OCI-LY1 (cell line): Measurements from ENCODE around the gene VWA8.

Experiments
- H2AFZ ChIP-seq: fragments of 200-600 bp; sonication (generic), shearing (Covaris generic); 2 replicates; pipeline ENCODE4 v1.6.0; 2014; ENCODE audit warnings: antibody characterized with exemption, mild to moderate bottlenecking, low read length
- H3F3A ChIP-seq: fragments of 200-600 bp; sonication (generic), shearing (Covaris generic); 2 replicates; pipeline ENCODE4 v1.6.0; 2014; ENCODE audit warnings: mild to moderate bottlenecking, antibody characterized with exemption, low read length, moderate library complexity; ENCODE audit not compliant: insufficient read depth
- H3K27ac ChIP-seq: fragments of 200-600 bp; sonication (generic); 2 replicates; pipeline ENCODE4 v1.5.1; 2014; ENCODE audit warnings: low read length, mixed run types, mild to moderate bottlenecking, low read depth; ENCODE audit not compliant: poor library complexity, severe bottlenecking
- H3K27me3 ChIP-seq: fragments of 200-600 bp; sonication (generic); 2 replicates; pipeline ENCODE4 v1.6.0; 2014; ENCODE audit warnings: antibody characterized with exemption, mild to moderate bottlenecking, low read length, moderate library complexity; ENCODE audit not compliant: insufficient read depth
- H3K36me3 ChIP-seq: fragments of 200-600 bp; sonication (generic); 2 replicates; pipeline ENCODE4 v1.6.1; 2014; ENCODE audit warnings: mild to moderate bottlenecking, antibody characterized with exemption, low read length, moderate library complexity, mixed read lengths; ENCODE audit not compliant: insufficient read depth
- H3K4me1 ChIP-seq: fragments of 200-600 bp; sonication (generic); 2 replicates; pipeline ENCODE4 v1.5.1; 2014; ENCODE audit warnings: mild to moderate bottlenecking, low read length, moderate library complexity; ENCODE audit not compliant: insufficient read depth, severe bottlenecking
- H3K4me2 ChIP-seq: fragments of 200-600 bp; sonication (generic), shearing (Covaris generic); 2 replicates; pipeline ENCODE4 v1.6.1; 2014; ENCODE audit warnings: low read length
- H3K4me3 ChIP-seq: fragments of 200-600 bp; sonication (generic); 2 replicates; pipeline ENCODE4 v1.5.1; 2014; ENCODE audit warnings: low read length, low read depth, mild to moderate bottlenecking, mixed read lengths; ENCODE audit not compliant: poor library complexity, severe bottlenecking
- H3K79me2 ChIP-seq: fragments of 200-600 bp; shearing (Covaris generic); 2 replicates; pipeline ENCODE4 v1.6.1; 2016; ENCODE audit warnings: mixed run types, low read length, mixed read lengths; ENCODE audit not compliant: insufficient read depth
- H3K9ac ChIP-seq: fragments of 200-600 bp; sonication (generic), shearing (Covaris generic); 2 replicates; pipeline ENCODE4 v1.6.1; 2014; ENCODE audit warnings: mild to moderate bottlenecking, low read length, mixed read lengths
- H3K9me2 ChIP-seq: fragments of 200-600 bp; sonication (generic), shearing (Covaris generic); 2 replicates; pipeline ENCODE4 v1.6.1; 2014; ENCODE audit warnings: low read depth, mild to moderate bottlenecking, low read length, mixed read lengths
- H3K9me3 ChIP-seq: fragments of 200-600 bp; shearing (Covaris generic); 2 replicates; pipeline ENCODE4 v1.6.1; 2014; ENCODE audit warnings: low read length, mixed read lengths
- H4K20me1 ChIP-seq: fragments of 200-600 bp; sonication (generic), shearing (Covaris generic); 2 replicates; pipeline ENCODE4 v1.6.0; 2016; ENCODE audit warnings: mild to moderate bottlenecking, low read length; ENCODE audit not compliant: insufficient read depth
- EZH2 ChIP-seq: fragments of 200-600 bp; sonication (generic), shearing (Covaris generic); IDR thresholded peaks from 2 replicates; pipeline ENCODE4 v1.8.0; 2017; ENCODE audit warnings: borderline replicate concordance, mixed run types, mild to moderate bottlenecking, antibody characterized with exemption, low read length, moderate library complexity, mixed read lengths
- TF ChIP-seq, protein P1 (sequence below): fragments of 200-600 bp; sonication (generic), shearing (Covaris generic); IDR thresholded peaks from 2 replicates; pipeline ENCODE4 v1.5.1; 2017; ENCODE audit warnings: mild to moderate bottlenecking, antibody characterized with exemption, low read length, moderate library complexity, mixed read lengths

The VWA8 gene

DNA sequence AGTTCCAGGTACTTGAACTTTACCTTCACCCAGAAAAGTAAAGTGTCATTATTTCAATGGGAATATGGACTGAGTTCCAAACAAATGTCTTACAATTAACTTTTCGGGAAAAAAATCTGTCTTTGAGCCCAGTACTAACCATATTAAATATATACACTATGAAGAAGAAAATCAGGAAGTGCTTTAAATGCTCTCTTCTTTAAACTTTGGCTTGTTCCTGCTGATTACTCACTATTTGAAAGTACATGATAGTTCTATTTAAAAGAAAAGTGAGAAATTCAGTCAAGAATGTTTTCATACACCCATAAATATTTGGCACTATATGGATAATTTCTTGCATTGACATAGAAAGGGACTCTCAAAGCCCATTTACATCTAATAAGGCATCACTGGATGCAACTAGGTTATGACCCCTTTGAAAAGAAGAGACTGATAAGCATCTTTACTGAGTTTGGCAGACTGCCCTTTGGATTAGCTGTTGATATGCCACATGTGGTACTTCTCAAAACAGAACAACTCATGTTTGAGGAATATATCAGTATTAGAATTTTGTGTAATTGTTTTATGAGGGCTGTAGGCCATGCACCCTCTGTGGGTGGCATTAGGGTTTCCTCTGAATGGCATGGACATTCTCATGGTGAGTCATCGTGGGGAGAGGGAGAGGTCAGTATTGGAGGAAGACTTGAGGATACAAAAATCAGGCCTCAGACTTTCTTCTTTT is 25.0 kb upstream of the VWA8 start:
- Histone ChIP-seq H3K4me1 (no peaks in the 10 kb centered on the region), H3K36me3 (no peaks in the 10 kb centered on the region), H3K9me2 (no peaks in the 10 kb centered on the region), H3K79me2 (no peaks in the 10 kb centered on the region), H4K20me1 (no peaks in the 10 kb centered on the region), H3K9ac (no peak overlapping the region), H3K27ac (no peak overlapping the region), H2AFZ (no peak overlapping the region), H3K9me3 (no peaks in the 10 kb centered on the region), H3K4me2 (no peak overlapping the region), H3K27me3 (no peaks in the 10 kb centered on the region), H3F3A (no peaks in the 10 kb centered on the region), H3K4me3 (no peak overlapping the region)
- no peak for TF ChIP-seq EZH2
- TF ChIP-seq, protein P1, sequence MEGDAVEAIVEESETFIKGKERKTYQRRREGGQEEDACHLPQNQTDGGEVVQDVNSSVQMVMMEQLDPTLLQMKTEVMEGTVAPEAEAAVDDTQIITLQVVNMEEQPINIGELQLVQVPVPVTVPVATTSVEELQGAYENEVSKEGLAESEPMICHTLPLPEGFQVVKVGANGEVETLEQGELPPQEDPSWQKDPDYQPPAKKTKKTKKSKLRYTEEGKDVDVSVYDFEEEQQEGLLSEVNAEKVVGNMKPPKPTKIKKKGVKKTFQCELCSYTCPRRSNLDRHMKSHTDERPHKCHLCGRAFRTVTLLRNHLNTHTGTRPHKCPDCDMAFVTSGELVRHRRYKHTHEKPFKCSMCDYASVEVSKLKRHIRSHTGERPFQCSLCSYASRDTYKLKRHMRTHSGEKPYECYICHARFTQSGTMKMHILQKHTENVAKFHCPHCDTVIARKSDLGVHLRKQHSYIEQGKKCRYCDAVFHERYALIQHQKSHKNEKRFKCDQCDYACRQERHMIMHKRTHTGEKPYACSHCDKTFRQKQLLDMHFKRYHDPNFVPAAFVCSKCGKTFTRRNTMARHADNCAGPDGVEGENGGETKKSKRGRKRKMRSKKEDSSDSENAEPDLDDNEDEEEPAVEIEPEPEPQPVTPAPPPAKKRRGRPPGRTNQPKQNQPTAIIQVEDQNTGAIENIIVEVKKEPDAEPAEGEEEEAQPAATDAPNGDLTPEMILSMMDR = no peak

DNA sequence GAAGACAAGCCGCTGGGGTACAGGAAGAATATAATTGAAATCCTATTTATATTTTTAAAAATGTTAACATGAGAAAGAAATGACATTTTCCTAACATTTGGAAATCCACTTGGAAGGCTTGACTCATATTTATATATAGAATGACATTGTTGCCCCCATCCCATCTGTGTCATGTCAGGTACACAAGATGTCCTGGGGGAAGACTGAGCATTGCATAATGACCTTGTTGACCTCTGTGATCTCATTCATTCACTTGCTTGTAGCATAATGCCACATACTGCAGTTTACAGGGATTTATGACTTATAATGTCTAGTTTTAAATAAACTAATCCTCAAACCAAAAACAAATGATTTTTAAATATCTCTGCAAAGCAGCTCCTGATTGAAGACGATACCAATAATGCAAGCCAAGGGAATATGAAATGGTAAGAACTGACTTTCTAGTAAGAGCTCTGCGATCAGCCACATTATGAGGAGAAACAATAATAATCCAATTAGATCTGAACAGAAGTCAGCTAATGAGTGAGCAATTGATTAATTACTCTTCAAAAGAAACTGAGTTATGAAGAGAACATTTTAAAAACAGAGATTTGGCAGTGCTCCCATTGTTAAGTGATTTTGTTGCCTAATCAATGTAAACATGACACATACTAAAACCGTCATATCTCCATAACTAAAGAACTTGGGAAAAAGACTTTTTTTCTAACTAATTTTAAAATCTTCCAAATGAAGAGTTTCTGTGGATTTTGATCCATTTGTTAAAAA is 21.2 kb upstream of the VWA8 start:
- Histone ChIP-seq H3K4me2 (no peak overlapping the region), H3K27me3 (no peaks in the 10 kb centered on the region), H3K9ac (no peak overlapping the region), H3K4me1 (no peaks in the 10 kb centered on the region), H4K20me1 (no peaks in the 10 kb centered on the region), H3K4me3 (no peak overlapping the region), H3F3A (no peaks in the 10 kb centered on the region), H3K27ac (no peak overlapping the region), H3K36me3 (no peaks in the 10 kb centered on the region), H3K9me2 (no peaks in the 10 kb centered on the region), H3K79me2 (no peaks in the 10 kb centered on the region), H3K9me3 (no peaks in the 10 kb centered on the region), H2AFZ (no peak overlapping the region)
- TF ChIP-seq EZH2 = no peak
- TF ChIP-seq, protein P1 = no peak

DNA sequence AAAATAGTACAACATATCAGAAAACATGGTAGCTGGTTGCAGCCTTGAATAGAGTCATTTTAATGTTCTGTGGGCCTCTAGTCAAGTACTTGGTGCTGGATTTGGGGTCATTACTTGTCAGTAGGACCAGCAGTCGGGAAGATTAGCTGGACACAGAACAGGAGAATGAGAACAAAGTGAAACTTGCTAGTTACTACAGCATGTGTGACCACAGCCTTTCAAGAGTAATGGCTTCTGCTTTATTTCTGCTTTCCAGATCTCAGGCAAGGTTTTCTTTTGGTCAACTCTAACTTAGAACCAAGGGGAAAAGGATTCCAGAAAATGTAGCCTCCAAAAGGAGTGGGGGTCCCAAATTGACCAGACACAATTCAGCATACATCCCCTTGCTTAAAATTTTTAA is 17.1 kb upstream of the VWA8 start:
- no peaks in the 10 kb centered on the region for H4K20me1 ChIP-seq
- no peaks in the 10 kb centered on the region for H3K27me3 ChIP-seq
- H3K27ac ChIP-seq = no peak overlapping the region
- 0 out of 2 replicates have a peak overlapping the region, but pooled peaks have one; percentile 30 for H3K4me2 ChIP-seq
- H3K4me3 ChIP-seq = no peak overlapping the region
- no peaks in the 10 kb centered on the region for H3F3A ChIP-seq
- no peak overlapping the region for H3K9ac ChIP-seq
- no peak for TF ChIP-seq EZH2
- TF ChIP-seq, protein P1 = no peak
- H3K36me3 ChIP-seq = no peaks in the 10 kb centered on the region
- no peaks in the 10 kb centered on the region for H3K79me2 ChIP-seq
- no peaks in the 10 kb centered on the region for H3K4me1 ChIP-seq
- no peaks in the 10 kb centered on the region for H3K9me2 ChIP-seq
- H2AFZ ChIP-seq = no peak overlapping the region
- H3K9me3 ChIP-seq = no peaks in the 10 kb centered on the region
